B cell (primary cell): Measurements from ENCODE around the gene USP22. TPM values are rescaled to one million over a fixed set of nuclear protein-coding genes. Genes with fewer than 3 reads are reported as not detected.

Source experiments
- ATAC-seq: fragments of 200-7000 bp; cut with Tn5 transposase; one replicate; pipeline ENCODE4 v1.10.0; 2021; ENCODE audit warnings: low read depth, mild to moderate bottlenecking, moderate number of reproducible peaks, moderate library complexity
- CTCF ChIA-PET: fragments of 350-600 bp; sonication (Branson Sonifier 250); formaldehyde crosslinking; loops from one replicate; lab custom pipeline; 2021; ENCODE audit warnings: antibody characterized with exemption, inconsistent platforms; lab: Charles Lee
- POLR2A ChIA-PET: fragments of 350-600 bp; sonication (Branson Sonifier 250); formaldehyde crosslinking; loops from one replicate; lab custom pipeline; 2021; ENCODE audit warnings: antibody characterized with exemption; lab: Charles Lee
- DNase-seq: peaks from one replicate; pipeline ENCODE4 v3.0.0; 2013
- H2AFZ ChIP-seq: 2 replicates; pipeline ENCODE4 v1.6.1; 2012; ENCODE audit warnings: mild to moderate bottlenecking, low read depth, low read length; ENCODE audit not compliant: insufficient read depth, poor library complexity, severe bottlenecking
- H3K27ac ChIP-seq, 2 donors: 1 replicate in 1 of 2; 2 replicates in 1 of 2; pipeline ENCODE4 v1.5.1; 2012 to 2013; ENCODE audit warnings: low read length in 2 of 2, mild to moderate bottlenecking in 2 of 2, moderate library complexity in 1 of 2
- H3K27me3 ChIP-seq, 4 experiments: fragments of 200-600 bp in 1 of 4; sonication (generic) in 1 of 4; replicated peaks in 1 of 4; 1 replicate in 2 of 4; 2 replicates in 2 of 4; pipeline versions ENCODE4 v1.6.1 to v1.7.0; 2013 to 2016; ENCODE audit warnings: low read length in 3 of 4, mild to moderate bottlenecking in 2 of 4, mixed read lengths in 1 of 4, moderate library complexity in 1 of 4; ENCODE audit not compliant: insufficient read depth in 4 of 4, control insufficient read depth in 3 of 4; ENCODE audit errors: control extremely low read depth in 1 of 4
- H3K36me3 ChIP-seq, 2 experiments: replicated peaks in 1 of 2; 1 replicate in 1 of 2; 2 replicates in 1 of 2; pipeline versions ENCODE4 v1.6.1 to v1.7.1; 2013; ENCODE audit warnings: low read length in 1 of 2; ENCODE audit not compliant: insufficient read depth in 2 of 2, control insufficient read depth in 1 of 2; ENCODE audit errors: control extremely low read depth in 1 of 2, extremely low read depth in 1 of 2
- H3K4me1 ChIP-seq, 2 donors: fragments of 200-600 bp in 1 of 2; sonication (generic) in 1 of 2; 1 replicate in 1 of 2; 2 replicates in 1 of 2; pipeline versions ENCODE4 v1.5.1 to v1.6.1; 2013 to 2017; ENCODE audit warnings: low read length in 2 of 2; ENCODE audit not compliant: control insufficient read depth in 2 of 2, insufficient read depth in 2 of 2
- H3K4me2 ChIP-seq: replicated peaks from 2 replicates; pipeline ENCODE3; 2012; ENCODE audit warnings: mild to moderate bottlenecking, low read depth, low read length; ENCODE audit not compliant: poor library complexity, severe bottlenecking
- H3K4me3 ChIP-seq, 5 experiments: fragments of 200-600 bp in 1 of 5; sonication (generic) in 1 of 5; 1 replicate in 3 of 5; 2 replicates in 2 of 5; pipeline versions ENCODE4 v1.5.1 to v1.7.0; 2011 to 2016; ENCODE audit warnings: low read length in 4 of 5, mild to moderate bottlenecking in 4 of 5, low read depth in 2 of 5, control low read depth in 1 of 5, moderate library complexity in 1 of 5; ENCODE audit not compliant: insufficient read depth in 1 of 5; ENCODE audit errors: control extremely low read depth in 1 of 5, extremely low read depth in 1 of 5
- H3K79me2 ChIP-seq: fragments of 200-600 bp; sonication (generic); one replicate; pipeline ENCODE4 v1.6.0; 2016; ENCODE audit warnings: low read length; ENCODE audit not compliant: control insufficient read depth, insufficient read depth
- H3K9ac ChIP-seq: fragments of 200-600 bp; sonication (generic); 2 replicates; pipeline ENCODE4 v1.6.1; 2017; ENCODE audit warnings: mild to moderate bottlenecking, low read length, moderate library complexity
- H3K9me3 ChIP-seq, 3 donors: one replicate each; pipeline versions ENCODE4 v1.6.1 to v1.7.1; 2013; ENCODE audit warnings: low read length in 2 of 3; ENCODE audit not compliant: control insufficient read depth in 2 of 3, insufficient read depth in 1 of 3; ENCODE audit errors: control extremely low read depth in 1 of 3
- H4K20me1 ChIP-seq: 2 replicates; pipeline ENCODE4 v1.6.0; 2012; ENCODE audit warnings: mild to moderate bottlenecking, low read length; ENCODE audit not compliant: insufficient read depth, control insufficient read depth, poor library complexity, severe bottlenecking
- H3K27ac Mint-ChIP-seq: one replicate; pipeline ENCODE4 v1.8.0; 2021; ENCODE audit warnings: mixed read lengths
- H3K27me3 Mint-ChIP-seq: one replicate; pipeline ENCODE4 v1.8.0; 2021; ENCODE audit warnings: mixed read lengths
- H3K4me1 Mint-ChIP-seq: one replicate; pipeline ENCODE4 v1.8.0; 2021; ENCODE audit warnings: mixed read lengths
- H3K4me3 Mint-ChIP-seq: one replicate; pipeline ENCODE4 v1.8.0; 2021; ENCODE audit warnings: mixed read lengths
- H3K9me3 Mint-ChIP-seq: one replicate; pipeline ENCODE4 v1.8.0; 2022; ENCODE audit warnings: mixed read lengths; ENCODE audit not compliant: insufficient read depth
- CTCF ChIP-seq: fragments of 200-600 bp; IDR thresholded peaks from one replicate; pipeline ENCODE4 v1.8.0; 2022; ENCODE audit warnings: antibody characterized with exemption, mild to moderate bottlenecking
- EZH2 ChIP-seq: IDR thresholded peaks from 2 replicates; pipeline ENCODE4 v1.6.1; 2012; ENCODE audit warnings: borderline replicate concordance, low read depth, mild to moderate bottlenecking, moderate library complexity, low read length; ENCODE audit not compliant: insufficient read depth, poor library complexity, severe bottlenecking
- WGBS: methylation state at CpG from one replicate; pipeline ENCODE4 v1.1.5; 2013; ENCODE audit warnings: missing lambda C conversion rate; ENCODE audit not compliant: insufficient coverage; 5-methylcytosine and 5-hydroxymethylcytosine counted together
- intact Hi-C: fragments of 100-400 bp; cut with micrococcal nuclease; formaldehyde crosslinking; loops from one replicate; pipeline ENCODE4 v1.10.0; 2022
- polyA plus RNA-seq: library from polyadenylated mRNA; depleted of rRNA; stranded (reverse); fragments of >200 nt; gene quantifications from 2 replicates; pipeline ENCODE4 v1.2.3, GENCODE V29; 2012
- total RNA-seq, 2 donors: library from RNA; stranded (reverse); fragments of 120-200 nt in 1 of 2; gene quantifications; 1 replicate in 1 of 2; 2 replicates in 1 of 2; pipeline versions ENCODE4 v1.2.3 to v1.2.4, GENCODE V29; 2013 to 2022

USP22 gene
- total and polyA plus RNA-seq, 2 donors (not counting 1 experiment from before 2014, with no cell fraction given): 74.3 to 167 TPM

GRCh38 chr17:20995873-20996723, 46.7 kb downstream of the USP22 start:
- peaks cover 0 to 4% of the 10 kb centered on the region in 2 donors for H3K4me1 ChIP-seq
- no peaks in the 10 kb centered on the region for H3K9me3 ChIP-seq
- TF ChIP-seq EZH2 (no peak), CTCF (no peak)
- no peak for ATAC-seq
- CTCF ChIA-PET: no interaction called here
- no peaks in the 10 kb centered on the region for H3K79me2 ChIP-seq
- H3K27ac ChIP-seq: no peak overlapping the region
- H2AFZ ChIP-seq: no peak overlapping the region
- no peaks in the 10 kb centered on the region for H3K27me3 ChIP-seq
- H3K9me3 Mint-ChIP-seq: no peaks in the 10 kb centered on the region
- H3K27me3 Mint-ChIP-seq: no peaks in the 10 kb centered on the region
- peaks cover 0 to 19% of the 10 kb centered on the region in 2 experiments for H3K36me3 ChIP-seq
- DNase-seq: no peak
- intact Hi-C loops: no loop called here
- H4K20me1 ChIP-seq: peaks cover 20% of the 10 kb centered on the region
- no peak overlapping the region for H3K4me3 Mint-ChIP-seq
- peaks cover 5% of the 10 kb centered on the region for H3K4me1 Mint-ChIP-seq
- POLR2A ChIA-PET: no interaction called here
- H3K4me3 ChIP-seq: no peak overlapping the region
- H3K27ac Mint-ChIP-seq: no peak overlapping the region
- WGBS: 82% methylated on average over 11 of the region's 12 CpGs
- no peak overlapping the region for H3K4me2 ChIP-seq
- no peak overlapping the region for H3K9ac ChIP-seq
